B cell (primary cell): ENCODE data around the gene DKKL1.

Source experiments
- CTCF ChIP-seq: fragments of 200-600 bp; IDR thresholded peaks from one replicate; pipeline ENCODE4 v1.8.0; 2022; ENCODE audit warnings: antibody characterized with exemption, mild to moderate bottlenecking
- EZH2 ChIP-seq: IDR thresholded peaks from 2 replicates; pipeline ENCODE4 v1.6.1; 2012; ENCODE audit warnings: borderline replicate concordance, low read depth, mild to moderate bottlenecking, moderate library complexity, low read length; ENCODE audit not compliant: insufficient read depth, poor library complexity, severe bottlenecking

- TF ChIP-seq CTCF (no peak), EZH2 (no peak)
Measured at GRCh38 chr19:49326165-49326704, 37.4 kb upstream of the DKKL1 start.
